C4-2B (cell line): ENCODE data around the gene PEPD.

Experiments used
- H3K27ac ChIP-seq: fragments of 450-650 bp; 2 replicates; pipeline ENCODE4 v1.5.1; 2017
- CTCF ChIP-seq: fragments of 450-650 bp; conservative IDR thresholded peaks from 2 replicates; pipeline ENCODE4 v1.5.1; 2017; ENCODE audit warnings: mild to moderate bottlenecking
- ZFX ChIP-seq: fragments of 450-650 bp; IDR thresholded peaks from 2 replicates; pipeline ENCODE4 v1.6.1; 2017

PEPD gene

GRCh38 chr19:33553530-33554310, 32.1 kb upstream of the PEPD start:
- TF ChIP-seq CTCF (no peak), ZFX (no peak)
- no peak overlapping the region for H3K27ac ChIP-seq

DNA sequence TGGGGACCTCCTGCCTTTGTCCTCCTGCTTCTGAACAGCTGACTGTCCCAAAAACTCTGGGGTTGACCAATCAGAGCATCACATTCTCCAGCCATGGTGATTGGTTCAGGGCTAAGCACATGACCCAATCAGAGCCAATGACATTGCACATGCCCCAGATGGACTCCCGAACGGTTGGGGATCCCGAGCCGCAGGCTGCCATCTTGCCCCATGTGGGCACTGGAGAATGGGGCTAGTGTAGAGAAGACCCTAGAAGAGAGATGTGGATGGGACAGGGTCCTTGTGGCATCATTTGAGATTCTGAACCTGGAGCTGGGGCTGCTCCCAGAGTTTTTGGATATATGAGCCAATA, 31.3 kb upstream of the PEPD start:
- TF ChIP-seq CTCF (no peak), ZFX (no peak)
- no peak overlapping the region for H3K27ac ChIP-seq

- H3K27ac ChIP-seq, result no peak overlapping the region
- TF ChIP-seq CTCF, result no peak
- TF ChIP-seq ZFX, result no peak
These were observed 30.8 kb upstream of the PEPD start for GRCh38 chr19:33552191-33552927.

DNA sequence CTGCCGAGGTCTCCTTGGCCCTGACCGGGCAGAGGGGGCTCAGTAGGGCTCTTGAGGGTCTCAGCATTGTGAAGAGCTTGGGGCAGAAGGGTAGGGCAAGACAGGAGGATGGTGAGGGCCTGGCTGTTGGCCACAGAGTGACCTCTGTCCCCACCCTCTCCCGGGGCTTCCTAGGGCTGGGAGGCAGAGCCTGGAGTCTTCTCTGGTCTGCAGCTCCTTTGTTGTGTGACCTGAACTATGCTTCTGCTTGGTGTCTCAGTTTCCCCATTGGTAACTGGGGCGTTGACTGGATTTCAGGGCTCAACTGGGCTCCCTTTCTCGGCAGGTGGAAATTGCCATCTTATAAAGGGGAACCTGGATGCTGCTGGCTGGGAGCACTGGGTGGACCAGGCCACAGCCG, 30.1 kb upstream of the PEPD start:
- TF ChIP-seq ZFX (no peak), CTCF (no peak)

GRCh38 chr19:33550768-33551167, 29.2 kb upstream of the PEPD start:
- H3K27ac ChIP-seq, result no peak overlapping the region
- TF ChIP-seq ZFX (no peak), CTCF (no peak)

More for the DNA sequence above, 30.1 kb upstream of the PEPD start:
- no peak overlapping the region for H3K27ac ChIP-seq

- no peak overlapping the region for H3K27ac ChIP-seq
- TF ChIP-seq CTCF (no peak), ZFX (no peak)
These were observed 26.1 kb upstream of the PEPD start for GRCh38 chr19:33547676-33548075.

DNA sequence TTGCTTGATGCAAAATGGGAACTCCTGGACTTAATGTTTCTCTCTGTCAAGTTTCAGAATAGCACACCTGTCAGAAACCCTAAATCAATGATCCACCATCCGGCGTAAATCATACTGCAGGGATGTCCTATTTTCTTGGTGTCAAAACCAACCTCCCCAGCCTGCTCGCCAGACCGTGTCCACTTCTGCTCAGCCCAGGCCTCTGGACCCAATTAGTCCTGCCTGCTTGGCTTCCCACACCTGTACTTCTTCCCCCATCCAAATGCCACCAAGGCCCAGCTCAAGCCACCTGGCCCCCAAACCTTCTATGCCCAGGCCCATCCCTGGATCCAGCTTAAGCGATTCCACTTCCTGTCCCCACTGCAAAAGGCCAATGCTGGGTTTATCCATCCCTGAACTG, 25.1 kb upstream of the PEPD start:
- H3K27ac ChIP-seq, result no peak overlapping the region
- TF ChIP-seq ZFX (no peak), CTCF (no peak)
